K562 (cell line): ENCODE data around the gene PPARD. TPM values are rescaled to one million over a fixed set of nuclear protein-coding genes. Genes with fewer than 3 reads are reported as not detected.

Experiments
- ARID2 ChIP-seq: fragments of 450-650 bp; IDR thresholded peaks from 2 replicates; pipeline ENCODE4 v1.6.1; 2017; ENCODE audit warnings: antibody characterized with exemption, mild to moderate bottlenecking
- ERF ChIP-seq: fragments of 450-650 bp; formaldehyde crosslinking; IDR thresholded peaks from 2 replicates; pipeline ENCODE4 v1.4.0; 2020; ENCODE audit warnings: mild to moderate bottlenecking, mixed read lengths
- ETV6 ChIP-seq, 3 experiments: fragments of 150-350 bp in 1 of 3; sonication (generic) in 1 of 3; formaldehyde crosslinking in 1 of 3; IDR thresholded peaks; 2 replicates each; pipeline versions ENCODE4 v1.6.1 to v1.8.0; 2014 to 2022; ENCODE audit warnings: borderline replicate concordance in 2 of 3, low read depth in 2 of 3, antibody characterized with exemption in 1 of 3, low read length in 1 of 3, mild to moderate bottlenecking in 1 of 3, missing genetic modification reagents in 1 of 3
- FUS ChIP-seq: fragments of 200-400 bp; formaldehyde crosslinking; optimal IDR thresholded peaks from 2 replicates; pipeline ENCODE3; 2017; ENCODE audit warnings: low read depth, low read length
- HDAC3 ChIP-seq: fragments of 450-650 bp; IDR thresholded peaks from 2 replicates; pipeline ENCODE4 v1.6.1; 2018; ENCODE audit warnings: borderline replicate concordance, mild to moderate bottlenecking, moderate library complexity; ENCODE audit not compliant: partially characterized antibody
- KDM2B ChIP-seq: fragments of 250-450 bp; sonication (Bioruptor Pico); IDR thresholded peaks from 2 replicates; pipeline ENCODE4 v1.8.0; 2021; ENCODE audit warnings: mild to moderate bottlenecking, moderate library complexity
- MAFF ChIP-seq: IDR thresholded peaks from 2 replicates; pipeline ENCODE4 v1.6.1; 2012; ENCODE audit warnings: low read length, improper control_type of control experiment
- MBD2 ChIP-seq: sonication (generic); IDR thresholded peaks from 2 replicates; pipeline ENCODE4 v1.6.1; 2016; ENCODE audit warnings: low read depth, borderline replicate concordance
- MXI1 ChIP-seq: IDR thresholded peaks from 2 replicates; pipeline ENCODE4 v1.6.1; 2011; ENCODE audit warnings: low read depth, mild to moderate bottlenecking, improper control_type of control experiment, low read length
- POLR2B ChIP-seq: fragments of 450-650 bp; IDR thresholded peaks from 2 replicates; pipeline ENCODE4 v1.6.1; 2018; ENCODE audit warnings: low read depth; ENCODE audit not compliant: partially characterized antibody
- RBM14 ChIP-seq: fragments of 200-400 bp; formaldehyde crosslinking; IDR thresholded peaks from 2 replicates; pipeline ENCODE4 v1.6.1; 2018; ENCODE audit warnings: low read depth, mild to moderate bottlenecking, low read length, moderate library complexity, borderline replicate concordance; ENCODE audit not compliant: insufficient read depth
- SMAD4 ChIP-seq: fragments of 250-450 bp; sonication (Bioruptor Pico); conservative IDR thresholded peaks from 2 replicates; pipeline ENCODE4 v1.8.0; 2021; ENCODE audit warnings: inconsistent platforms, mild to moderate bottlenecking, moderate library complexity
- TCF3 ChIP-seq: sonication (generic); formaldehyde crosslinking; IDR thresholded peaks from 2 replicates; pipeline ENCODE4 v1.4.0; 2020; ENCODE audit warnings: mild to moderate bottlenecking, missing genetic modification reagents
- THRB ChIP-seq: fragments of 450-650 bp; formaldehyde crosslinking; conservative IDR thresholded peaks from 2 replicates; pipeline ENCODE4 v1.4.0; 2022; ENCODE audit warnings: mild to moderate bottlenecking, missing genetic modification characterization
- XRCC4 ChIP-seq: IDR thresholded peaks from one replicate; pipeline ENCODE4 v1.6.1; 2011; ENCODE audit not compliant: insufficient read depth, insufficient read length; ENCODE audit errors: extremely low read depth
- ZNF12 ChIP-seq: sonication (generic); formaldehyde crosslinking; IDR thresholded peaks from 2 replicates; pipeline ENCODE4 v1.4.0; 2020; ENCODE audit warnings: mild to moderate bottlenecking, missing genetic modification reagents
- ZNF134 ChIP-seq: fragments of 250-450 bp; sonication (Bioruptor Pico); conservative IDR thresholded peaks from 2 replicates; pipeline ENCODE4 v1.4.0; 2020
- ZNF316 ChIP-seq: fragments of 450-650 bp; IDR thresholded peaks from 2 replicates; pipeline ENCODE4 v1.6.1; 2016
- polyA plus RNA-seq, 8 experiments: library from polyadenylated mRNA; depleted of rRNA in 4 of 8; stranded (reverse) in 5 of 8; unstranded in 3 of 8; fragments of >200 nt; fragmentation: Nextera tagmentation in 2 of 8; fragmentation: Illumina TruSeq in 1 of 8; extraction: Ambion mirVana in 2 of 8; extraction: Trizol in 1 of 8; gene quantifications; 2 replicates each; pipeline versions ENCODE4 v1.2.1 to v1.2.3, GENCODE V29; 2011 to 2014; ENCODE audit warnings: inconsistent platforms in 1 of 8, missing spikeins in 1 of 8
- total RNA-seq, 7 experiments: library from RNA; depleted of rRNA in 6 of 7; stranded (reverse); fragments of >200 nt in 6 of 7; fragmentation: Illumina TruSeq in 2 of 7; extraction: Trizol in 2 of 7; gene quantifications; 2 replicates each; pipeline versions ENCODE4 v1.2.1 to v1.2.3, GENCODE V29; 2011 to 2021; ENCODE audit warnings: low replicate concordance in 1 of 7
- TF ChIP-seq, protein P1 (sequence below): sonication (generic); formaldehyde crosslinking; IDR thresholded peaks from 2 replicates; pipeline ENCODE4 v1.8.1; 2023; ENCODE audit warnings: mild to moderate bottlenecking, missing genetic modification reagents
- TF ChIP-seq, protein P2 (sequence below): fragments of 450-650 bp; formaldehyde crosslinking; IDR thresholded peaks from 2 replicates; pipeline ENCODE4 v1.4.0; 2020; ENCODE audit warnings: mild to moderate bottlenecking, moderate library complexity
- TF ChIP-seq, protein P3 (sequence below): fragments of 250-450 bp; sonication (Bioruptor Pico); IDR thresholded peaks from 2 replicates; pipeline ENCODE4 v1.4.0; 2020; ENCODE audit warnings: mild to moderate bottlenecking, moderate library complexity

The PPARD gene
- total and polyA plus RNA-seq, 9 of the 15 experiments (the other 6 are each of a cell fraction or from before 2014, with no cell fraction given): 0.14 to 13.2 (median 3.8) TPM

DNA sequence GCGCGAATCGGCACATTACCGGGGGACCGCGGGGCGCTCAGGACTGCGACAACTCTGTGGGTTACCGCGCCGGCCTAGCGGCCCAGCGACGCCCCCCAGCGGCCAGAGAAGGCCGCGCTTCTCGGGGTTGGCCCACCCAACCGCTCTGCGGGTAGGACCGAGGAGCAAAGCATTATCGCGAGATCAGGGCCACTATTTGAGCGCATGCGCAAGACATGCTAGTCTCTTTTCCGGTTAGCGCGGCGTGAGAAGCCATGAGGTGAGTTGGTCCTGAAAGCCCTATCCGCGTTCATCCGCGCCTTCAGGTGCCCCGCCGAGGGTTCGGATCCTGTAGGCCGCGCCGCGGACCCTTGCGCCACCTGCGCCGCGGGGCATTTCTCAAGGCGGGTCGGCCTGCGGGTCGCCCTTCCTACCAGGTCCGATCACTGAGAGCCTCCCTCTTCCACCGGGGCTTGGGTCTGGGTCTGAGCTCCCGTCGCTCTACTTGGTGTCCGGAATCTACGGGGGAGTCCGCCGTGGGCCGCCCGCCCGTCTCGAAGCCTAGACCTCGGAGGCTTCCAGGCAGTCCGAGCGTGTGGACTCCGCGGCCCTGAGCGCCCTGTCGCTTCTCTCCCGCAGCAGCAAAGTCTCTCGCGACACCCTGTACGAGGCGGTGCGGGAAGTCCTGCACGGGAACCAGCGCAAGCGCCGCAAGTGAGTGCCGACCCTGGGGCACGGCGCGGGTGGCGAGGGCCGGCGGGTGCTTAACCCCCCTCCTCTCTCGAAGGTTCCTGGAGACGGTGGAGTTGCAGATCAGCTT is 126.0 kb downstream of the PPARD start, which contains the start of gene RPL10A (continued):
- TF ChIP-seq ZNF12 (CRISPR knock-in tag): peak; percentile 88
- TF ChIP-seq, protein P1, sequence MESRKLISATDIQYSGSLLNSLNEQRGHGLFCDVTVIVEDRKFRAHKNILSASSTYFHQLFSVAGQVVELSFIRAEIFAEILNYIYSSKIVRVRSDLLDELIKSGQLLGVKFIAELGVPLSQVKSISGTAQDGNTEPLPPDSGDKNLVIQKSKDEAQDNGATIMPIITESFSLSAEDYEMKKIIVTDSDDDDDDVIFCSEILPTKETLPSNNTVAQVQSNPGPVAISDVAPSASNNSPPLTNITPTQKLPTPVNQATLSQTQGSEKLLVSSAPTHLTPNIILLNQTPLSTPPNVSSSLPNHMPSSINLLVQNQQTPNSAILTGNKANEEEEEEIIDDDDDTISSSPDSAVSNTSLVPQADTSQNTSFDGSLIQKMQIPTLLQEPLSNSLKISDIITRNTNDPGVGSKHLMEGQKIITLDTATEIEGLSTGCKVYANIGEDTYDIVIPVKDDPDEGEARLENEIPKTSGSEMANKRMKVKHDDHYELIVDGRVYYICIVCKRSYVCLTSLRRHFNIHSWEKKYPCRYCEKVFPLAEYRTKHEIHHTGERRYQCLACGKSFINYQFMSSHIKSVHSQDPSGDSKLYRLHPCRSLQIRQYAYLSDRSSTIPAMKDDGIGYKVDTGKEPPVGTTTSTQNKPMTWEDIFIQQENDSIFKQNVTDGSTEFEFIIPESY (CRISPR knock-in tag): no peak; the same call in 1 of the 2 replicates
- TF ChIP-seq RBM14: peak; percentile 99
- peak; percentile 92 for TF ChIP-seq MAFF
- TF ChIP-seq TCF3 (CRISPR knock-in tag): peak; percentile 34; the same call in 1 of the 2 replicates
- TF ChIP-seq THRB: peak; percentile 86
- TF ChIP-seq MBD2: peak; percentile 91
- TF ChIP-seq, protein P2, sequence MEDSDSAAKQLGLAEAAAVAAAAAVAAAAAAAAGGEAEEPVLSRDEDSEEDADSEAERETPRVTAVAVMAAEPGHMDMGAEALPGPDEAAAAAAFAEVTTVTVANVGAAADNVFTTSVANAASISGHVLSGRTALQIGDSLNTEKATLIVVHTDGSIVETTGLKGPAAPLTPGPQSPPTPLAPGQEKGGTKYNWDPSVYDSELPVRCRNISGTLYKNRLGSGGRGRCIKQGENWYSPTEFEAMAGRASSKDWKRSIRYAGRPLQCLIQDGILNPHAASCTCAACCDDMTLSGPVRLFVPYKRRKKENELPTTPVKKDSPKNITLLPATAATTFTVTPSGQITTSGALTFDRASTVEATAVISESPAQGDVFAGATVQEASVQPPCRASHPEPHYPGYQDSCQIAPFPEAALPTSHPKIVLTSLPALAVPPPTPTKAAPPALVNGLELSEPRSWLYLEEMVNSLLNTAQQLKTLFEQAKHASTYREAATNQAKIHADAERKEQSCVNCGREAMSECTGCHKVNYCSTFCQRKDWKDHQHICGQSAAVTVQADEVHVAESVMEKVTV (CRISPR knock-in tag): peak; percentile 89
- TF ChIP-seq FUS: peak; percentile 69
- TF ChIP-seq XRCC4: no peak
- peak; percentile 99 for TF ChIP-seq POLR2B
- TF ChIP-seq ZNF134 (CRISPR knock-in tag): no peak
- TF ChIP-seq ERF (CRISPR knock-in tag): peak; percentile 19; the same call in 1 of the 2 replicates
- 0 out of 2 replicates have a peak, but pooled peaks have one; percentile 25 for TF ChIP-seq ARID2
- peak; percentile 86 for TF ChIP-seq HDAC3
- peak; percentile 24; the same call in 1 of the 2 replicates for TF ChIP-seq ZNF316
- peak in 1 of 2 experiments; percentile 55; a peak in 1 of 4 replicates for TF ChIP-seq ETV6 (IDR thresholded peaks at IDR 0.05; ENCODE audit: borderline replicate concordance in 1 of 2, low read depth in 2 of 2, low read length in 1 of 2)
- 0 out of 2 replicates have a peak, but pooled peaks have one; percentile 21 for TF ChIP-seq ETV6 (CRISPR knock-in tag; IDR thresholded peaks at IDR 0.05; ENCODE audit: borderline replicate concordance)
- TF ChIP-seq, protein P3, sequence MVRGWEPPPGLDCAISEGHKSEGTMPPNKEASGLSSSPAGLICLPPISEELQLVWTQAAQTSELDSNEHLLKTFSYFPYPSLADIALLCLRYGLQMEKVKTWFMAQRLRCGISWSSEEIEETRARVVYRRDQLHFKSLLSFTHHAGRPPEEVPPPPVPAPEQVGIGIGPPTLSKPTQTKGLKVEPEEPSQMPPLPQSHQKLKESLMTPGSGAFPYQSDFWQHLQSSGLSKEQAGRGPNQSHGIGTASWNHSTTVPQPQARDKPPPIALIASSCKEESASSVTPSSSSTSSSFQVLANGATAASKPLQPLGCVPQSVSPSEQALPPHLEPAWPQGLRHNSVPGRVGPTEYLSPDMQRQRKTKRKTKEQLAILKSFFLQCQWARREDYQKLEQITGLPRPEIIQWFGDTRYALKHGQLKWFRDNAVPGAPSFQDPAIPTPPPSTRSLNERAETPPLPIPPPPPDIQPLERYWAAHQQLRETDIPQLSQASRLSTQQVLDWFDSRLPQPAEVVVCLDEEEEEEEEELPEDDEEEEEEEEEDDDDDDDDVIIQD (CRISPR knock-in tag): peak; percentile 9; the same call in 1 of the 2 replicates
- TF ChIP-seq MXI1: peak; percentile 69; the same call in 1 of the 2 replicates
- peak; percentile 61 for TF ChIP-seq SMAD4 (CRISPR knock-in tag)
- TF ChIP-seq KDM2B (CRISPR knock-in tag): peak; percentile 32; the same call in 1 of the 2 replicates
